Esophagus (tissue), 2 donors: ENCODE results near the gene PADI4. TPM values are rescaled to one million over a fixed set of nuclear protein-coding genes. Genes with fewer than 3 reads are reported as not detected.

ENCODE experiments used
- H3K27ac ChIP-seq, 2 donors: one replicate each; pipeline ENCODE4 v1.5.1; 2013; ENCODE audit warnings: low read depth in 2 of 2, mild to moderate bottlenecking in 2 of 2, inconsistent platforms in 1 of 2, low read length in 1 of 2, moderate library complexity in 1 of 2
- H3K27me3 ChIP-seq, 2 donors: one replicate each; pipeline ENCODE4 v1.6.1; 2013; ENCODE audit warnings: low read length in 2 of 2, control low read depth in 1 of 2, mild to moderate bottlenecking in 1 of 2; ENCODE audit not compliant: insufficient read depth in 2 of 2, control insufficient read depth in 1 of 2
- H3K36me3 ChIP-seq, 2 donors: one replicate each; pipeline ENCODE4 v1.6.1; 2013; ENCODE audit warnings: low read length in 1 of 2; ENCODE audit not compliant: control insufficient read depth in 2 of 2, insufficient read depth in 2 of 2
- H3K4me1 ChIP-seq, 2 donors: one replicate each; pipeline ENCODE4 v1.6.1; 2013; ENCODE audit warnings: low read length in 1 of 2; ENCODE audit not compliant: control insufficient read depth in 2 of 2, insufficient read depth in 2 of 2
- H3K4me3 ChIP-seq, 2 donors: one replicate each; pipeline ENCODE4 v1.5.1; 2013; ENCODE audit warnings: low read length in 2 of 2, mild to moderate bottlenecking in 2 of 2, low read depth in 1 of 2, moderate library complexity in 1 of 2
- H3K9me3 ChIP-seq, 2 donors: one replicate each; pipeline ENCODE4 v1.6.1; 2013; ENCODE audit warnings: mild to moderate bottlenecking in 2 of 2, low read depth in 1 of 2, low read length in 1 of 2, moderate library complexity in 1 of 2; ENCODE audit not compliant: control insufficient read depth in 2 of 2, insufficient read depth in 1 of 2
- WGBS, 2 donors: extraction: QIAGEN DNeasy Blood & Tissue Kit; methylation state at CpG; one replicate each; pipeline ENCODE4 v1.1.7; 2013; 5-methylcytosine and 5-hydroxymethylcytosine counted together
- polyA plus RNA-seq, 2 donors: library from polyadenylated mRNA; stranded (reverse); fragments of 200-250 nt; gene quantifications; one replicate each; pipeline ENCODE4 v1.2.3, GENCODE V29; 2013
- donor health status: healthy with polysubstance abuse.
- donor health status: Bipolar disorder and iron deficiency.

PADI4 gene
- polyA plus RNA-seq, 2 donors: 0.02 to 0.12 TPM

DNA sequence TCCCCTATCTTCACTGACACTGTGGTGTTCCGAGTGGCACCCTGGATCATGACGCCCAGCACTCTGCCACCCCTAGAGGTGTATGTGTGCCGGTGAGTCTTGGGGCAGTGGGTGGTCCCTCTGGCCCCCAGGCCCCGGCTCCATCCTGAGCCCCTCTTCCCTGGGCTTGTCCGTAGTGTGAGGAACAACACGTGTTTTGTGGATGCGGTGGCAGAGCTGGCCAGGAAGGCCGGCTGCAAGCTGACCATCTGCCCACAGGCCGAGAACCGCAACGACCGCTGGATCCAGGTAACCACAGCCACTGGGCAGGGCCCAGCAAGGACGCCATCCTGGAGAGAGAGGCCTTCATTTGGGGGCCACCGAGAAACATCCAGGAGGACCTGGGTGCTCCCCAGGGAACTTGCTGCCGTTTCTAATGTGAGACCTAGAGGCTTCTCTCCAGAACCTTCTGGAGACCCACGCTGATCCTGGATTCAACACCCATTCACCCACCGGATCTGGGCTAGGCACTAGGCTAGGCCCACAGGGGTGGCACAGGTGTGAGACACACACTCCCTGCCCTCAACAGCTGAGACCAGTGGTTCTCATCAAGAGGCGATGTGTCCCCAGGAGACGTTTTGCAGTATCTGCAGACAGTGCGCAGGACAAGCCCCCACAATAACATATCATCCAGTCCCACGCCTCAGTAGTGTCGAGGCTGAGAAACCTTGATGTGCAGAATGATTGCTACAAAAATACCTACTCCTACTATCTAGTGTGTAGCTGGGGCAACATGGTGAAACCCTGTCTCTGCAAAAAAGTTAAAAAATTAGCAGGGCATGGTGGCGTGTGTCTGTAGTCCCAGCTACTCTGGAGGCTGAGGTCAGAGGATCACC, 36.9 kb upstream of the PADI4 start:
- 90 to 91% methylated on average over 23 of the region's 23 CpGs for WGBS, 2 donors
- Histone ChIP-seq H3K27ac (no peak overlapping the region), H3K36me3 (peaks cover 0 to 7% of the 10 kb centered on the region in 2 donors)

DNA sequence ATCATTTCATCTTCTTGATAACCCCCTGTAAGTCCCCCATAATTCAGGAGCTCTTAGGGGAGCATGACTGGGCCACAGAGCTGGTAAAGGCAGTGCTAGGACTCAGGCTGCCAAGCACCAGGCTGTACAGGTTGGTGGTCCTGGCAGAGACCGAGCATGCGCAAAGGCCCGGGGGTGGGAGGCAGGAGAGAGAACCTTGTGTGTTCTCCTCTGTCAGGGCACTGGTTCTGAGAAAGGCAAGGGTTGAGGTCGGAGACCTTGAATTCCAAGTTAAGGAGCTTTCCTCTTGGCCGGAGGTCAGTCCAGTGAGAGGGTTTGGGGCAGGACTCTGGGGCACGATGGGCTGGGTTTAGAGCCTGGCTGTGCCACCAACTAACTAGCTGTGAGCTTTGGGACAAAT, 35.9 kb upstream of the PADI4 start:
- no peak overlapping the region for H3K4me3 ChIP-seq
- H3K4me1 ChIP-seq: peaks cover 0 to 7% of the 10 kb centered on the region in 2 donors
- peaks cover 0 to 7% of the 10 kb centered on the region in 2 donors for H3K36me3 ChIP-seq
- no peak overlapping the region for H3K27ac ChIP-seq
- no peaks in the 10 kb centered on the region for H3K27me3 ChIP-seq
- WGBS, 2 donors: 85 to 91% methylated on average over 6 of the region's 6 CpGs
- H3K9me3 ChIP-seq: no peaks in the 10 kb centered on the region

More for the DNA sequence above, 36.9 kb upstream of the PADI4 start:
- Histone ChIP-seq H3K27me3 (no peaks in the 10 kb centered on the region), H3K4me1 (peaks cover 0 to 3% of the 10 kb centered on the region in 2 donors), H3K4me3 (no peak overlapping the region), H3K9me3 (no peaks in the 10 kb centered on the region)

DNA sequence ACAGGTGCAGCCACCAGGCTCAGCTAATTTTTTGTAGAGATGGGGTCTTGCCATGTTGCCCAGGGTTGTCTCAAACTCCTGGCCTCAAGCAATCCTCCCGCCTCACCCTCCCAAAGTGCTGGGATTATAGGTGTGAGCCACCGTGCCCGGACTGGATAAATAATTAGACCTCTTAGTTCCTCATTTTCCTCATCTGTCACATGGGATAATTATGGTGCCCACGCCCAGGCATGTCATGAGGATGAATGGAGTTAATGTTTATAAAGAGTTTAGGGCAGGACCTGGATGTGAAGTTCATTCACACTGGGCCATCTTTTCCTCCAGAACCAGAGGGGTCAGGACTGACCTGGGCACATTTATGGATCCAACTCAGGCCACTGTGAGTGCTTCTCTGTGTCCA, 35.4 kb upstream of the PADI4 start:
- Histone ChIP-seq H3K9me3 (no peaks in the 10 kb centered on the region), H3K36me3 (peaks cover 0 to 7% of the 10 kb centered on the region in 2 donors), H3K4me3 (no peak overlapping the region), H3K4me1 (peaks cover 0 to 7% of the 10 kb centered on the region in 2 donors), H3K27ac (no peak overlapping the region), H3K27me3 (no peaks in the 10 kb centered on the region)
- 30 to 37% methylated on average over 4 of the region's 4 CpGs for WGBS, 2 donors

DNA sequence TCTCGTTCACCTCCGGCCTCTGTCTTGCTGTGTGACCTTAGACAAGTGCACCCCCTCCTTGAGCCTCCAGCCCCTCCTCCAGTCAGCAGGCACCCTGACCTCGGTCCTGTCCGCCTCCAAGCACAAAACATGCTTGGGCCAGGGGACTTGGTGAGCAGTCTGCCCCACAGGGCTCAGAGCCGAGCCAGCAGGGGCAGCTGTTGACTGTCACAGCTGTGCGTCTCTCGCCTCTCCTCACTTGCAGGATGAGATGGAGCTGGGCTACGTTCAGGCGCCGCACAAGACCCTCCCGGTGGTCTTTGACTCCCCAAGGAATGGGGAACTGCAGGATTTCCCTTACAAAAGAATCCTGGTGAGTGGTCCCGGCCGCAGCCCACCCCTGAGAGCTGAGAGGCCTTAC, 34.9 kb upstream of the PADI4 start:
- Histone ChIP-seq H3K4me3 (no peak overlapping the region), H3K36me3 (peaks cover 0 to 7% of the 10 kb centered on the region in 2 donors), H3K27me3 (no peaks in the 10 kb centered on the region), H3K9me3 (no peaks in the 10 kb centered on the region), H3K27ac (no peak overlapping the region), H3K4me1 (peaks cover 0 to 7% of the 10 kb centered on the region in 2 donors)
- 71 to 76% methylated on average over 13 of the region's 13 CpGs for whole genome bisulfite sequencing, 2 donors

GRCh38 chr1:17274186-17275170, 33.5 kb upstream of the PADI4 start:
- Histone ChIP-seq H3K27ac (no peak overlapping the region), H3K4me1 (peaks cover 0 to 7% of the 10 kb centered on the region in 2 donors), H3K27me3 (no peaks in the 10 kb centered on the region), H3K4me3 (no peak overlapping the region), H3K36me3 (peaks cover 0 to 7% of the 10 kb centered on the region in 2 donors), H3K9me3 (no peaks in the 10 kb centered on the region)
- 55 to 60% methylated on average over 15 of the region's 15 CpGs for WGBS, 2 donors

DNA sequence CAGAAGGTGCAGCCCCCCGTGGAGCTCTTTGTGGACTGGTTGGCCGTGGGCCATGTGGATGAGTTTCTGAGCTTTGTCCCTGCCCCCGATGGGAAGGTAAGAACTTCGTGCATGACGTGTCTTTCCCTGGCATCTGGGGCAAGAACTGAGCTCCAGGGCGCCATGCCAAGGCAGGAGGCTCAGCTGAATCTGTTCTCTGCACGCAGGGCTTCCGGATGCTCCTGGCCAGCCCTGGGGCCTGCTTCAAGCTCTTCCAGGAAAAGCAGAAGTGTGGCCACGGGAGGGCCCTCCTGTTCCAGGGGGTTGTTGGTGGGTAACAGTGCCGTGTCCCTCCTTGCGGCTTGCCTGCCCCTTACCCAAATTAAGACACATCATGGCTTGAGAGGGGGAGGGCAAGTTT, 31.4 kb upstream of the PADI4 start:
- WGBS, 2 donors: 32 to 37% methylated on average over 11 of the region's 11 CpGs
- Histone ChIP-seq H3K36me3 (no peaks in the 10 kb centered on the region), H3K27me3 (no peaks in the 10 kb centered on the region)

DNA sequence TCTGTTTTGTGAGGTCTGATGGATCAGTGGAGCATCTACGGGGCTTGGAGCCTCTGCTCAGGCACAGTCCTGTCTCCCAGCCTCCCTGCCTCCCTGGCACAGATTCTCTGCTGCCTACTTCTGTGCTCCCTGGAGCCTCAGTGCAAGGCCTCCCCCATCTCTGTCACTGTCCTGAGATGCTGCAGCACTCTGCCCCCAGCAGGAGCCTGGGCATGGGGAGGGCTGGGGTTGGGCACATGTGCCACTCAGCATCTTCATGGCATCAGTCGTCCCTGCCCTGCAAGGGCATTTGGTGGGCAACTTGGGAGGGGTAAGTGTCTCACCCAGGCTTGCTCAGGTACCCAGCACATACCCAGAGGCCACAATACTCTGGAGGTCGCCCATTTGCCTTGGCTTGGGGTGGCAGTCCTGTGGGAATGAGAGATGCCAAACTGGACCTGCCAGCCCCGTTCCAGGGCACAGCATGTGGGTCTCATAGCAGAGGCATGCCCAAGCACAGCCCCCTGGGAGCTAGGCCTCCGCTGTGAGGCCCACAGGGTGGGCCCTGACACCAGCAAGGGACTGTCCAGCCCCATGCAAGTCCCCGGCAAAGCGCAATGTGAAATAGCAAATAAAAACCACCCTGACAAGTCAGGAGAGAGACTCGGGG, 30.4 kb upstream of the PADI4 start:
- 76 to 84% methylated on average over 8 of the region's 8 CpGs for WGBS, 2 donors
- H3K27me3 ChIP-seq: no peaks in the 10 kb centered on the region
- H3K27ac ChIP-seq: no peak overlapping the region
- H3K9me3 ChIP-seq: no peaks in the 10 kb centered on the region
- H3K4me3 ChIP-seq: no peak overlapping the region
- H3K36me3 ChIP-seq: no peaks in the 10 kb centered on the region
- peaks cover 0 to 10% of the 10 kb centered on the region in 2 donors for H3K4me1 ChIP-seq

More for the DNA sequence above, 31.4 kb upstream of the PADI4 start:
- H3K4me1 ChIP-seq: peaks cover 0 to 10% of the 10 kb centered on the region in 2 donors
- no peaks in the 10 kb centered on the region for H3K9me3 ChIP-seq
- H3K27ac ChIP-seq: no peak overlapping the region
- H3K4me3 ChIP-seq: no peak overlapping the region

DNA sequence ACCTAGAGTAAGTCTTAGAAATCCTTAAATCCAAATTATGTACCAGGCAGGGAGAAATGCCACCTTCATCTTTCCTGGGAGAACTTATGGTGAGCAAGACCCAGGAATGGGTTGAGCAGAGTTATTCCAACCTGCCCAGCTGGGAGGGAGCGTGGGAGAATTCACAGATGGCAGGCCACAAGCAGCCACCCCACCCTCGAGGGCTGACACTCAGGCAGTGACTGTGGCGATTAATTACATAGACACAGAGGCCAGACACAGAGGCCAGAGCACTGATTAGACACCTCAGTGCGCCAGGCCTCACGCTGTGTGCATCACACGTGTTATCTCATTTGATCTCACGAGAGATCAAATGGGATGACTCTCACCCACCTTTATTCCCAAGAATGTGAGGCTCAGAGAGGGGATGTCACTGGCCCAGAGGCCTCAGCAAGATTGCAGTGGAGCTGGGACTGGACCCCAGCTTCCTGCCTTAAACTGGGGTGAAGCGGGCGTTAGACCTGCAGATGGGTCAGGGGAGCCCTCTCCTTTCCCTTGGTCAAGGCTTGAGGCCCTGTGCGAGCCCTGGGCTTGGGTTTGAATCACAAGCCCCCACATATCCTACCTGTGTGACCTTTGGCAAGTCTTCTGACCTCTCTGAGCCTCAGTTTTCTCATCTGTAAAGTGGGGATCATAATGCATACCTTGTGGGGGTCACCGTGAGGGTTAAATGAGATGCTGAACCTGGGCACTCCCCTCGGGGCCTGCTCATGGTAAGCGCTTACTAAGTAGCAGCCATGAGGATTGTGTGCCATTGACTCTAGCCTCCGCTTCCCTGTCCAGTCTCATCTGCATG, 28.8 kb upstream of the PADI4 start:
- Histone ChIP-seq H3K27ac (no peak overlapping the region), H3K4me3 (no peak overlapping the region), H3K36me3 (no peaks in the 10 kb centered on the region), H3K27me3 (no peaks in the 10 kb centered on the region), H3K4me1 (peaks cover 0 to 7% of the 10 kb centered on the region in 2 donors), H3K9me3 (no peaks in the 10 kb centered on the region)
- whole genome bisulfite sequencing, 2 donors: 78 to 85% methylated on average over 14 of the region's 14 CpGs
